IPS-NIHi7 (cell line): ENCODE measurements around the gene GNAQ.

Experiments used
- DNase-seq: peaks from one replicate; pipeline ENCODE4 v3.0.0; 2012; ENCODE audit warnings: mixed read lengths; ENCODE audit errors: extremely low spot score

Gene GNAQ

GRCh38 chr9:77844415-77844814, 187.2 kb downstream of the GNAQ start:
- no peak for DNase-seq

GRCh38 chr9:77843871-77844155, 187.8 kb downstream of the GNAQ start:
- DNase-seq = no peak

- no peak for DNase-seq
Observed at GRCh38 chr9:77843076-77843870, 188.3 kb downstream of the GNAQ start.

- DNase-seq = no peak
Observed at GRCh38 chr9:77841739-77842386, 189.7 kb downstream of the GNAQ start.

GRCh38 chr9:77839459-77840140, 192.0 kb downstream of the GNAQ start:
- no peak for DNase-seq

- DNase-seq = no peak
Observed at GRCh38 chr9:77838986-77839385, 192.6 kb downstream of the GNAQ start.

GRCh38 chr9:77834898-77835488, 196.6 kb downstream of the GNAQ start:
- no peak for DNase-seq

- no peak for DNase-seq
Observed at GRCh38 chr9:77833561-77834429, 197.8 kb downstream of the GNAQ start.

- no peak for DNase-seq
Observed at GRCh38 chr9:77832639-77833038, 199.0 kb downstream of the GNAQ start.

- no peak for DNase-seq
Observed at GRCh38 chr9:77831781-77832180, 199.8 kb downstream of the GNAQ start.

GRCh38 chr9:77830618-77831285, 200.9 kb downstream of the GNAQ start:
- DNase-seq = no peak

GRCh38 chr9:77829420-77829819, 202.2 kb downstream of the GNAQ start:
- DNase-seq = no peak

GRCh38 chr9:77827104-77827784, 204.4 kb downstream of the GNAQ start:
- no peak for DNase-seq

GRCh38 chr9:77826621-77827020, 205.0 kb downstream of the GNAQ start:
- DNase-seq = no peak

GRCh38 chr9:77826116-77826515, 205.5 kb downstream of the GNAQ start:
- no peak for DNase-seq

- no peak for DNase-seq
Observed at GRCh38 chr9:77825361-77825760, 206.2 kb downstream of the GNAQ start.

- no peak for DNase-seq
Observed at GRCh38 chr9:77820293-77820954, 211.2 kb downstream of the GNAQ start.

- no peak for DNase-seq
Observed at GRCh38 chr9:77819657-77820056, 212.0 kb downstream of the GNAQ start.

GRCh38 chr9:77817590-77818311, 213.9 kb downstream of the GNAQ start:
- no peak for DNase-seq
